HCT116 (cell line): ENCODE data around the gene KRTAP24-1.

ENCODE experiments used
- CTCF ChIP-seq, 3 experiments: fragments of 200-600 bp in 1 of 3; sonication (generic) in 1 of 3; IDR thresholded peaks in 2 of 3; conservative IDR thresholded peaks in 1 of 3; 2 replicates each; pipeline ENCODE4 v1.5.1; 2012 to 2017; ENCODE audit warnings: low read depth in 2 of 3, low read length in 2 of 3, antibody characterized with exemption in 1 of 3, borderline replicate concordance in 1 of 3, control low read depth in 1 of 3, mild to moderate bottlenecking in 1 of 3, mixed read lengths in 1 of 3, mixed run types in 1 of 3, moderate library complexity in 1 of 3; ENCODE audit not compliant: insufficient read depth in 1 of 3
- EZH2 ChIP-seq: fragments of 200-600 bp; sonication (generic); IDR thresholded peaks from 2 replicates; pipeline ENCODE4 v1.6.1; 2017; ENCODE audit warnings: antibody characterized with exemption, mixed run types
- EZH2phosphoT487 ChIP-seq: fragments of 200-600 bp; IDR thresholded peaks from 2 replicates; pipeline ENCODE4 v1.6.1; 2018; ENCODE audit warnings: antibody characterized with exemption, borderline replicate concordance
- POLR2A ChIP-seq: IDR thresholded peaks from 2 replicates; pipeline ENCODE4 v1.7.0; 2011; ENCODE audit warnings: borderline replicate concordance; ENCODE audit not compliant: insufficient read depth, insufficient read length; ENCODE audit errors: extremely low read depth
- POLR2AphosphoS5 ChIP-seq: IDR thresholded peaks from 2 replicates; pipeline ENCODE4 v1.6.1; 2011; ENCODE audit warnings: mild to moderate bottlenecking, low read depth, low read length, moderate library complexity
- YY1 ChIP-seq: IDR thresholded peaks from 2 replicates; pipeline ENCODE4 v1.6.1; 2011; ENCODE audit warnings: low read length, low read depth, moderate library complexity, mild to moderate bottlenecking; ENCODE audit not compliant: insufficient replicate concordance; ENCODE audit errors: extremely low read depth

GRCh38 chr21:30243691-30244090 lies 39.1 kb downstream of the KRTAP24-1 start:
- no peak for TF ChIP-seq YY1
- no peak for TF ChIP-seq EZH2
- no peak for TF ChIP-seq POLR2AphosphoS5
- TF ChIP-seq CTCF (IDR thresholded peaks at IDR 0.05 in 2 of 3, conservative IDR thresholded peaks at IDR 0.05 in 1 of 3; ENCODE audit: borderline replicate concordance in 1 of 3, insufficient read depth in 1 of 3, low read depth in 2 of 3, low read length in 2 of 3): no peak
- TF ChIP-seq EZH2phosphoT487: no peak
- TF ChIP-seq POLR2A: no peak
